HG02885 (cell line): ENCODE results near the gene TRIM52.

ENCODE experiments used
- ATAC-seq: cut with Tn5 transposase; IDR thresholded peaks from one replicate; pipeline ENCODE4 v1.9.1; 2021; ENCODE audit warnings: mild to moderate bottlenecking; ENCODE audit not compliant: unreplicated experiment, poor library complexity

Gene TRIM52

DNA sequence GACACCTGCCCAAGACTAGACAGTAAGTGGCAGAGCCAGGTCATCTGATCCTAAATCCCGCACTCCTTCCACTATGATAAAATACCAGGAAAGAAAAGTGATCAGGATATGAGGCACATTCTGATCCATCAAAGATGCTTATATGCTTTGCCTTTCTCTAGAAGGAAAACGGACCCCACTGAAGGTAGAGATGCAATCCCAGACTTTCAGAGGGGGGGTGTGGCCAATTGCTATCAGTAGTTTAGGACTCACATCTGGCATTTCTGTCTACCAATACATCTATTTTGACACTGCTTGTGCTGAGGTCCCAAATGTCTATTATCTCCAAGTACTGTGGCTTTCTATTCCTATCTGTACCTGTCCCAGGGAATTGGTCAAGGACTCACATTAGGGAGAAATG is 1.7 kb downstream of the TRIM52 start:
- no peak for ATAC-seq

DNA sequence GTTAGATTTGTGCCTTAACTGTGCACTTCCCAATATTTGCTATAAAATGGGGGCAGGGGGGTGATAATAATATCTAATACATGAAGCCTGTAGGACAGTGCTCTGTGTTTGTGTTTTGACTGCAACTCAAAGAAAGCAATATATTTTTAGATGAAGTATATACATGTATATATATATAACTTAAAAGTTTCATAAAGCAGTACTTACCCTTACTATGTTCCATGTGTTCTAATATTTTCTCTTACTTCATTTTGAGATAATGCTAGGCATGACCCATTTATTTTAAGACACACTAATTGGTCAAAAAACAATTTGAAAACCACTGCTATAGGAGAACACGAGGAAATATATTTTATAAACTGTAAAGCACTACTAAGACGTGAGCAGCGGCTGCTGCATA is 2.4 kb downstream of the TRIM52 start:
- no peak for ATAC-seq

DNA sequence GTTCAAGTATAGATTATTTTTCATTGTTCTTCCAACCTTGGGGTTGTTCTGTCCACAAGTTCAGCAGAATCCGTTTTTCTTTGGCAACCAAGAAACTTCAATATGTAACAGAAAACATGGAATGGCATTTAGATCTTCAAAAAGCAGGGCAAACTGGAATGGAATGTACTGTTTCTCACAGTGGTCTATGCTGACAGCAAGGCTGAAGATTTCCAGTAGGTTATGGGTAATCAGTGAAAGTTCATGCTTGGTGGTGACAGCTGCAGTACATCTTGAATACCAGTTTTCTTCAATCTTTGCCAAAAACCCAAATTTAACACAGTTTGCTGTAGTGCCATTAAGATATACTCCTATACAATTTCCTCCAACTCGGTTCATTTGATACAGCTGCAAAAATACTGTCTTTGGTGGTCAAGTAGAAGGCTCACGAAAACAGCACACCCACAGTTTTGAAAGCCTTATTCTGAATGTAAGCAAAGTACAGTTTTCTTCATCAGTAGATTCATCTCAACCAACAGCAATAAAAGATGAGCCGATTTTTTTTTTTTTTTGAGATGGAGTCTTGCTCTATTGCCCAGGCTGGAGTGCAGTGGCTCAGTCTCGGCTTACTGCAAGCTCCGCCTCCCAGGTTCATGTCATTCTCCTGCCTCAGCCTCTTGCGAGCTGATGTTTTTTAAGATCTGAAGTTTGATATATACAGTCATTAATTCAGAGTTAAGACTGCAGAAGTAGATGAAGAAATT is 4.9 kb downstream of the TRIM52 start:
- ATAC-seq, result no peak

DNA sequence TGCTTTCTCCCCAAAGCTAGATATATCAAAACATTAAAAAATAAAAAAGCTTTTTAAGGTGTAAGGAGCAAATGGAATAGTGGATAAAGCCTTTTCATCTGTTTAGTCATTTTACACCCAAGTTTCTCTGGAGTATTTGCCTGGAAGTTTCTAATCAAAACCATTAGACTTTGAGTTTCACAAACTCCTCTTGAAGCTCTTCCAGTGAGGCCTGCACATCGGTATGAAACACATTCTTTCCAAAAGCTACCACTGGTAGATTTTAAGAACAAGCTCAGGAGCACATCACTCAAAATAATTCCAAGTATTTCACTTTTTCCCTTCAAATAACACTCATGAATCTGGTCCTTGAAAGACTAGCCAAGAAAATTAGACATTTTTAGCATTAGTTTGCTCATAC is 5.7 kb downstream of the TRIM52 start:
- ATAC-seq, result no peak

DNA sequence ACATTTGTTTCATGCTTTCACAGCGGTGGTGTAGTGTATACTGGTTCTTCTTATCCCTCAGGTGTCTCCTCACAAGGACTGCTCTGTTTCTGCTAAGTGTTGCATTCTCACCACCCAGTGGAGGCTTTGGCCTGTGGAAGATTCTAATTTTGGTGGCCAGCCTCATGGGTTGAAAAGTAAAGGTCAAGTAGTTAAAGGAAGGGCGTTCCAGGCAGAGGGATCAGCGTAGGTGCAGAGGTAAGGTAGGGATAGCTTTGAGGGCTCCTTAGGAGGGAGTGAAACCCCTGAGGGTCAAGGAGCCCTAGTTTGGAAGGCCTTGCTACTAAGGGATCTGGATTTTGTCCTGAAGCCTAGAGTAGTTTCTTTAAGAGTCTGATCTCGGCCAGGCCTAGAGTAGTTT is 12.7 kb downstream of the TRIM52 start:
- no peak for ATAC-seq

DNA sequence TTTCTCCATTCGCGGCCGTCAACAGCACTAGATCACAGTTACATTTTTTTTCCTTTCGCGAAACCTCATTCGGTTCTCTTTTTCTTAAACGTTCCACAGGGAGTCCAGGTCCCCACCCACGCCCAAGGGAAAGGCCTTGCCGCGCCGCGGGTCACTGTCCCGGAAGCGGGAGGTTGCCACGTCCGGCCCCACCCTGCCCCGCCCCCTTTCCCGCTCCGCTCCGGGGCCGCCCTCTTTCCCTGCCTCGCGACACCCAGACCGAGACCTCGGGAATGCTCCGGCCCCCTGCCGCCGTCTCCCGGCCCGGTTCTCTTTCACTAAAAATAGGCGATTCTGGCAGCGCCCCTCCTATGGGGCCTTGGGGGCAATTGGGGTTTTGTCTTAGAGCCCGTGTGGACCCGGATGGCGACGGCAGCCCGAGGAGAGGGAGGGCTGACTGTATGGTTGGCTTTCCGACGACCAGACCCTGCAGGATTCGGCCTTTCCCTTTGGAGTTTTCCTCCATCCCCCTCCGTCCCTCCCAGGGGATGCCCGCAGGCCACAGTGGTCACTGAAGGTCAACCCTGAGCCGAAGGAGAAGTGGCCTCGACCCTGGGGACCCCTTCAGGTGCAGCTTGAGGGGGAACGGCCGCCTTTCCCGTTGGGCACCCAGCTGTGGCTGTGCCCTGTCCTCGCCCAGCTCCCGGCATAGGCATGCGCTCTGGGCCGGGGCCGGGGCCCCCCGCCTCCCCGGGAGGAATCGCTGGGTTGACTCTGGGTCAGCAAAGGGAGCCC is 14.5 kb downstream of the TRIM52 start:
- peak; percentile 50 for ATAC-seq

DNA sequence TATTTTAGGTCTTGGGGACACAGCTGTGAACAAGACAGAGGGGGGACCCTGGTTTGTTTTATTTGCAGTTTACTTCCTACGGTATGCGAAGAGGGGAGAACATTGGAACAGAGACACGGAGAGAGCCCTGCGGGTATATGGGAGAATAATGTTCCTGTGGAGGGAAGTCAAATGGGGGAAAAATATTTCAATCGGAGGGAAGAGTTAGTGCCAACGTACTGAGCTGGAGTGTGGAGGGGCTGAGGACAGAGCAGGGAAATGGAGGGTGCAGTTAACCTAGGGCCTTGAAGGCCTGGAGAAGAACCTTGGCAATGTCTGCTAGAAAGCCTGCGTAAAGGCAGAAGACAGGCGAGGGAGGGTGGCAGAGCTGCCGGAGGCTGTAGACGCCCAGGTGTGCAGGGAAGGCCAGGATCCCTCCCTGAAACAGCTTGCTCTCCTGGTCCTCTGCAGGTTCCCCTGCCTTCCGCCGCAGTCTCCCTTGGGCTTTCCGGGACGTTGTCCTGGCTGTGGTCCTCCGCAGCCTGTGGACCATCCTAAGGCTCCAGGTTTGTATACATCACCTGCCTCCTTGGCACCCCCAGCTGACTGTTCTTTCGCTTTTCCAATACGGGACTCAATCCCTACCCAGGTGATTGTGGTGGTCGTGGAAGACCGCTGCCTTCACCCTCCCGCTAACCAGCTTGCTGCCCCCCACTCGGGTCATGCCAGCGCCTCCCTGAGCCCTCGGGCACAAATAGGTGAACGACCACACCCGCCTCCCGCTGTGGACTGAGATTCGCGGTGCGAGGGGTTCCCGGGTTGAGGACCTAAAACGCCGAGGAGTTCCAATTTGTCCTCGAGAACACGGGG is 15.3 kb downstream of the TRIM52 start:
- peak; percentile 7 for ATAC-seq

DNA sequence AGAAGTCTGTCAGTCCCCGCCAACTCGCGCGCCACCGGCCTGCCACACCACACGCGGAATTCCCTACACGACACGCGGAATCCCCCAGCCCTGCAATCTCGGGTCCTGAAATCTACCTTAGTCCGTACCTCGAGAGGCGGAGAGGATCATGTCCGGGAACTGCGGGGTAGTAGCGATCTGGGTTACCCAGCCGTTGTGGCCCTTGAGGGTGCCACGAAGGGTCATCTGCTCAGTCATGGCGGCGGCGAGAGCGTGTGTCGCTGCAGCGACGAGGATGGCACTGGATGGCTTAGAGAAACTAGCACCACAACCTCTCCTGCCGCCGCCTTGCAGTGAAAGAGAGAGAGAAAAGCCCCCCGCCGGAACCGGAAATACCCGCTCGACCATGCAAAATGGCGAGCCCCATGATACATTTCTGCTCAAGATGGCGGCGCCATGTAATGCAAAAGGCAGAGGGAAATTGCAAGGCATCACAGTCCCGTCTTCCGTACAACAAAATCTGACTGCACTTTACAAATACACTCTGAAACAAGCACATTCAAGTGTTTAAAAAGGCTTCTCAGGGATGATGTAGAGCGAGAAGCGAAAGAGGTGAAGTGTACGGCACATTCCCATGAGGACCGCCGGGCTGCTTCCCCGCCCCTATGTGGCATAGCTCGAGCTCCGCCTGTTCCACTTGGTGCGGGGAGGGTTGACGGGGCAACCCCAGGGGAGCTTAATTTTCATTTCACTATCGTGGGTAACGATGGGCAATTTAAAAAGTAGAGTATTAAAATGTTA is 17.2 kb downstream of the TRIM52 start, which contains the start of gene RACK1:
Gene RACK1, minus strand, starts transcription at position 343 of the 780 bp plus-strand sequence. Its CDS starts 106 bp downstream, at position 237.
- ATAC-seq, result peak; percentile 59

DNA sequence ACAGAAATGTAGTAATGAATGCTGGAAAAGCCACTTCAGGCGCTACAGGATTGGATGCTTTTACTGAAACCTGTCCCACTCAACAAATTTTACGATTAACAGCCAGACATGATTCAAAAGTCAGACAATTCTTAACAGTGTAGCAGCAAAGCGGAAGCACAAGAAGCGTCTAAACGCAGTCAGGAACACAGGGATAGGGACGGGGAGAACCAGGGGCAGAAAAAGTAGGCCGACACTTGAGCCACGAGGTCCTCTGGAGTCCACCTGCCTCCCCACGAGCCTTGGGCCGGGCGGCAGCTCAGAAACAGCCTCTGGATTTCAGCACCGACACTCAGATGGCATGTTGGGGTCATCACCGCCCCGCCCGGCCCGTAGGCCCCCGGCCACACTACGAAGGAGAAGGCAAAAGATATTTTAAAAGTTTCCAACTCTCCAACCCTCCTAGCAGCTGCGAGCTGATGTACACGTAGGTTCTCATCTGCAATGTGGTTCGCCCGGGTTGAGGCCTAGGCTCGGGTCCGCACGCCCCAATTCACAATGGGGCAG is 17.9 kb downstream of the TRIM52 start:
- no peak for ATAC-seq

DNA sequence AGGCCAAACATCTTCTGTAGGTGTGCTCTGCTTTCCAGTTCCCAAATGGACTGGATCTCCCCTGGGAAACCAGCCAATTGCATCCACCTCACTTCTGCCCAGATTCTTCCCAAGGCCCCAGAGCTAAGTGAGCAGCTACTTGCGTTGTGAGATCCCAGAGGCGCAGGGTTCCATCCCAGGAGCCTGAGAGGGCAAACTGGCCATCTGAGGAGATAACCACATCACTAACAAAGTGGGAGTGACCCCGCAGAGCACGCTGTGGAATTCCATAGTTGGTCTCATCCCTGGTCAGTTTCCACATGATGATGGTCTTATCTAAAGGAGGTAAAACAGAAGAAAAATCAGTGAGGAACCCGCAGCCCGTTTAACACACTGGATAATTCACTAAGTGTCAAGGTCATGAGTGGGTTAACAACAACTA is 18.9 kb downstream of the TRIM52 start:
- no peak for ATAC-seq

DNA sequence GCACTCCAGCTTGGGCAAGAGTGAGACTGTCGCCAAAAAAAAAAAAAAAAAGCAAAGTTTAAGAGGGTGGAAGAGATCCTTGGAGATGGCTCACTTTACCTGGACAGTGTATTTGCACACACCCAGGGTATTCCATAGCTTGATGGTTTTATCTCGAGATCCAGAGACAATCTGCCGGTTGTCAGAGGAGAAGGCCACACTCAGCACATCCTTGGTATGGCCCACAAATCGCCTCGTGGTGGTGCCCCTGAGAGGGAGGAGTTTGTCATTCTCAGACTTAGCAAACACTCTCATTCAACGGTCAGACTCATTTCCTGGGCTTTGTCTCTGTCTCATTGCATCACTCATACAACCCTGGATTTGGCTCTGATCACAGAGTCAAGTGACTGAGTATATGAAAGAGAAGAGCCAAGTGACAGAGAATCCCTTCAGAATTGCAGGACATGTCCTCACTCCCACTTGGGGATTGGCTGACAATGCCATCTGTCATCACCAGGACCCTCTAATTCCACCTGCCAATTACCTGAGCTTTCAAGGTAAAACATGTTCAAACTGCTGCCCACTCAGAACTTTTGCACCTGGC is 19.5 kb downstream of the TRIM52 start:
- ATAC-seq, result no peak

DNA sequence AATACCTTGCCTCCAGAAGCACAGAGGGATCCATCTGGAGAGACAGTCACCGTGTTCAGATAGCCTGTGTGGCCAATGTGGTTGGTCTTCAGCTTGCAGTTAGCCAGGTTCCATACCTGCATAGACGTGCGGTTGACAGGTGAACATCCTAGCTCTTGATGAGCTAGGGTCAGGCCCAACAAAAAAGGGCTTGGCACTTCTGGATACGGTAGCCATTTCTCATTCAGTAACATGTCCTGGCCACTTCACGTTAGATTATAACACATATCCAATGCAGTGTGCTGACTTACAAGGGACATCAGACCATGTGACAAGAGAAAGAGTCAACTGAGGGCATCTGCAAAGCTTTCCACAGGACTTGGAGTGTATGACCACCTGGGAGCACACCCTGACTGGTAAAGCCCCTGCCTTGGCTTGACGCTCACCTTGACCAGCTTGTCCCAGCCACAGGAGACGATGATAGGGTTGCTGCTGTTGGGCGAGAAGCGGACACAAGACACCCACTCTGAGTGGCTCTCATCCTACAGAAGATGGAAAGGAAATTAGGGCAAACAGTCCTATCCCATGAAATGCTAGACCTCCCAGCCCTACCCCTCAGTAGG is 21.8 kb downstream of the TRIM52 start:
- no peak for ATAC-seq

DNA sequence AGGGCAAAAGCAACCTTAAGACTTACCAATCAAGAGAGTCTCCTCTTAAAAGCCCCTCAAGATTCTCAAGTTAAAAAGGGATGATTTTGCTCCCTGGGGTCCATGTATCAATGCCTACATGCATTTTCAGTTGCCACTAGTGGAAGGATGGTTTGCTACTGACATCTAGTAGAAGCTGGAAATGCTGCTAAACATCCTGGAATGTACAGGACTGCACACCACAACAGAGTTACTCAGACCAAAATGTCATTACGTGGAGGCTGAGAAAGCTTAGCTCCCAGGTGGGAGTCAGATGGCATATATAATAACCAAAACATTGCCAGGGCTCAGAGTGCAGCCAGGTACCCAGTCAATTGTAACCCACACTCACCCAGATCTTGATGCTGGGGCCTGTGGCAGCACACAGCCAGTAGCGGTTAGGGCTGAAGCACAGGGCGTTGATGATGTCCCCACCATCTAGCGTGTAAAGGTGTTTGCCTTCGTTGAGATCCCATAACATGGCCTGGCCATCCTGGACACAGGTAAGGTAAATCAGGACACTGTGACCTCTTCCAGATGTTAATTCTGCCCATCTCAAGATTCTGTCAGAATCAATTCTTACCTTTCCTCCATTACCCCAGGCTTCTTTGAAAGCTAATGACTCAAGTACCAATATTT is 23.1 kb downstream of the TRIM52 start:
- ATAC-seq, result no peak

DNA sequence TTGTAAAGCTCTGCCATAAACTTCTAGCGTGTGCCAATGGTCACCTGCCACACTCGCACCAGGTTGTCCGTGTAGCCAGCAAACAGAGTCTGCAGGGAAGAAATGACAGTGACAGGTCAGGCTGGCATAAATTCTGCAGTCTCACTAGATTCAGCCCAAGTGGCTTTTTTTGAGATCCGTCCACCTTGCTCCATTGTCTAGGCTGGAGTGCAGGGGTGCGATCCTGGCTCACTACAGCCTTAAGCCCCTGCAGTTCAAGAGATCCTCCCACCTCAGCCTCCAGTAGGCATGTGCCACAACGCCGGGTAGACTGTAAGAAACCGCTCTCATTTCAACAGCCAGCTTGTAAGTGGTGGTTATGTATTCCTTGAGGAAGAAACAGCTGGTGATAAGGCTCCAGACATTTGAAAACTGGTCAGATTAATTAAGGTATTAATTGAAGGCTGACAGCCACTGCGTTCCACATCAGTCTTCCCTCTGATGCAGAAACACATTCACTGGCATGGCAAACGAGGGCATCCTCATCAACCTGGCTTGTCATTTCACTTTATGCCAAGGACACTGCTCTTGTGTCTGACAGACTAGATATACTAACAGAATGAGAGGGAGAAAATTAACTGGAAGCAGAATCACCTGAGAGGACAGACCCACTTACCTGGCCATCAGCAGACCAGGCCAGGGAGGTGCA is 23.8 kb downstream of the TRIM52 start:
- ATAC-seq, result no peak

DNA sequence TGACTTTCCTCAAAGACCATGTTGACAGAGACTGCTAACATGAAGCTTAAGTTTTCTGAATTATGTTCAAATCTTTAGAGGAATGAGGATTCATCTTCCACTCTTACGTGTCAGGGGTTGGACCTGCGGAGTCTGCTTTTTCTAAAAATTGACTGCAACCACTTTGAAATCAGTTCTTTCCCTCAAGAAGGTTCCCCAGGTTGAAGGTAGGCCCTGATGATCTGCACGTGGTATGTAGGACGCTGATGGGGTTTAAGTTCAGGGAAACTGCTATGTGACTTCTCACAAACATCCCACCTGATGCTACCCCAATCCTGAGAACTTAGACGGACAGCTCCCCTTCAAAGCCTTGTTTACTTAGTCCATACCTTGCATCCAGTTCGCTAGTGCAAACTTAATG is 24.5 kb downstream of the TRIM52 start:
- no peak for ATAC-seq

DNA sequence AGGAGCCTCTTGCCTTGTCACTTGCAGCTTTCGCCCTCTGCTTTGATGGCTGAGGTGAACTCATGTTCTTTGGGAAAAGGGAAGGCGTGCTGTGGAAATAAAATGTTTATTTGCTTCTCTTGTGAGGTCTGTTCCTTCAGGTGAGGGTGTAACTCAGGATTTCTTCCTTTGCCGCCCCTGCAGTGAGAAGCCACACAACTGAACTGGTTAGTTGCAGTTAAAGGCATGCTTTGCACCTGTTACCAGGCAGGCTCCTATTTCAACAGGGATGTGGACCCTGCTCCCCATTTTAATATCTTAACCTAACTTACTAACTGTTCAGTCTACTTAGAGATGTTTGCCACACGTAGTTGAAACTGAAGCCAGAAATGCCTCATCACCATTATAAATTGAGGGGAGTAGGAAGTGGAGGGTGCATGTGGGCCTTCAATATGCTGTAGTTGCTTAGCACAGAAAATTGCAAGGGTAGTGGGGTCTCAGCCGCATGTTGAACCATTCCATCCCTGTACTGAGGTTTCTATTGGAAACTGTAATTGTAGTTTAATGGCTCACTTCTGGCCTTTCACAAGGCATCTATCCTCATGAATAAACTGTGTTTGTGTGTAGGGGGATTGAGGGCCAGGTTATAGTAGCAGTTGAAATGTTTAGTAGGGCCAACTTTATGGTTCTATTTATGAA is 25.1 kb downstream of the TRIM52 start:
- ATAC-seq, result no peak

DNA sequence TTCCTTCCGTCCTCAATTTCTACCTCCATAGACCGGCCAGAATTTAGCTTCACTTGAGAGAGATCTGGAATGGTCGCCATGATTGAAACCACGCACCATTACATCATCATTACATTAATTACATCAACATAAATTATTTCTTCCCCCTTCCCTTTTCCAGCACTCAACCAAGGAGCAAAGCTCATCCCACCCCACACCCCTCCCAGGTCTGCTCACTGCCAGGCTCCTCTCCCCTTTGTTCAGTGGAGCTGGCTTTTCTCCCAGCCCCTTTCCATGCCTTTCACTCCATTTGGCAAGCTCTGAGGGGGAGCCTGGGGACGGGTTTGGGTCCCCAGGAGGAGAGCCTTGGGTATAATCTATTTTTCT is 25.6 kb downstream of the TRIM52 start:
- ATAC-seq, result no peak
